ENCODE results near the gene UTRN. TPM values are rescaled to one million over a fixed set of nuclear protein-coding genes. Genes with fewer than 3 reads are reported as not detected.

UTRN gene
- total RNA-seq, 4 donors from 2014 or later = 383 to 473 (median 415) TPM

GRCh38 chr6:144294016-144294415 lies 8.9 kb downstream of the UTRN start:
- Histone ChIP-seq H3K27ac (no peak overlapping the region), H3K27me3 (no peaks in the 10 kb centered on the region), H3K4me3 (replicated peaks in 1 of 3) (no peak overlapping the region), H3K4me1 (peaks cover 35 to 36% of the 10 kb centered on the region in 2 donors), H3K36me3 (no peaks in the 10 kb centered on the region), H3K9me3 (no peaks in the 10 kb centered on the region)
- no peak for TF ChIP-seq CTCF (IDR thresholded peaks at IDR 0.05)
- TF ChIP-seq POLR2A (IDR thresholded peaks at IDR 0.05) = no peak
- intact Hi-C loops (cut with DNase I) = no loop called here
- no peak for DNase-seq

DNA sequence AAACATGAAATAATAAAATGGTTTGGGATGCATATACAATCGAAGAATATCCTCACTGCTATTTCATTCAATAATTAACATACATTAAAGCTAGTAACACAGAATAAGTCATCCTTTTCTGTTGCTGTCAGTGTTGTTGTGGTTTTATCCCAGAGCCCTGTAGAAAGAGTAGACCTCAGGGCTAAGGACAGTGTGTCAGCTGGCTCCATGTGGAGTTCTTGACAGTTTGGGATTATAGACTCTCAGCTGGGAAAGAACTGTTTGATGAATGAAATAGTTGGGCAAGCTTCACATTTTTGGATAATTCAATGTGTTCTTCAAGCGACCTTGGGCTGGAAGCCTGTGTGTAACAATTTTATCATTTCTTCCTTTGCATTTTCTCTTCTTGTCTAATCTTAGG lies 10.1 kb downstream of the UTRN start:
- Histone ChIP-seq H3K9me3 (no peaks in the 10 kb centered on the region), H3K4me3 (replicated peaks in 1 of 3) (no peak overlapping the region), H3K27ac (peak overlapping the region in 2 of 3 donors; percentile 77 to 87), H3K36me3 (no peaks in the 10 kb centered on the region), H3K4me1 (peaks cover 35 to 36% of the 10 kb centered on the region in 2 donors), H3K27me3 (no peaks in the 10 kb centered on the region)
- 93 to 98% methylated on average over 2 of the region's 2 CpGs for WGBS, 2 donors
- TF ChIP-seq CTCF (IDR thresholded peaks at IDR 0.05) (no peak), POLR2A (IDR thresholded peaks at IDR 0.05) (no peak)
- no peak for DNase-seq
- intact Hi-C loops (cut with DNase I) = no loop called here

DNA sequence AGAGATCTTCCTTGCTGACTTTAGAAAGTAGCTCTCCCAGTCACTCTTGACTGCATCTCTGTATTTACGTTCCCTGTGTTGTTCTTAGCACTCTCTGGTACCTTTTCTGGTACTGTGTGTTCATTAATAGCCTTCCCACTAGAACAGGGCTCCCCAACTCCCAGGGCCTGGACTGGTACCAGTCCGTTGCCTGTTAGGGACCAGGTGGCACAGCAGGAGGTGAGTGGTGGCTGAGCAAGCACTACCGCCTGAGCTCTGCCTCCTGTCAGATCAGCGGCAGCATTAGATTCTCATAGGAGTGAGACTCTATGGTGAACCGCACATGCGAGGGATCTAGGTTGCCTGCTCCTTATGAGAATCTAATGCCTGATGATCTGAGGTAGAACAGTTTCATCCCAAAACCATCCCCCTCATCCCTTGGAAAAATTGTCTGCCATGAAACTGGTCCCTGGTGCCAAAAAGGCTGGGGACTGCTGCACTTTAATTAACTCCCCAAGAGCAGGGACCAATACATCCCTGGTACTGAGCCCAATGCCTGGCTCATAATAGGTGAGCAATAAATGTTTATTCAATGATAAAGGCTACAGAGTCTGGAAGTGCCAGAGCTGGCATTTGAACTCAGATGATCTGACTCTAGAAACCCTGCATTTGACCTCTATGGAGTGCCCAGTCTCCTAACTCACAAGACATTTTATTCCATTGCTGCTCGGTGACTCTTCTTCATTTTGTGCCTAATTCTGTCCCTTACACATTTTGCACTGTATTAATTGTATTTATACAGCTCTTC lies 11.0 kb downstream of the UTRN start:
- peak overlapping the region; percentile 74 to 87 (median 77) for H3K27ac ChIP-seq
- DNase-seq = no peak
- intact Hi-C loops (cut with DNase I) = no loop called here
- H3K36me3 ChIP-seq = no peaks in the 10 kb centered on the region
- no peaks in the 10 kb centered on the region for H3K27me3 ChIP-seq
- peaks cover 35% of the 10 kb centered on the region in 2 donors for H3K4me1 ChIP-seq
- TF ChIP-seq POLR2A (IDR thresholded peaks at IDR 0.05) = no peak
- no peak for TF ChIP-seq CTCF (IDR thresholded peaks at IDR 0.05)
- H3K9me3 ChIP-seq = no peaks in the 10 kb centered on the region
- 92 to 93% methylated on average over 5 to 7 of the region's 7 CpGs for WGBS, 2 donors
- no peak overlapping the region for H3K4me3 ChIP-seq (replicated peaks in 1 of 3)

GRCh38 chr6:144296973-144297372 lies 11.8 kb downstream of the UTRN start:
- TF ChIP-seq CTCF (IDR thresholded peaks at IDR 0.05) = no peak
- no peak for TF ChIP-seq POLR2A (IDR thresholded peaks at IDR 0.05)
- WGBS, 2 donors = 14 to 17% methylated on average over 2 of the region's 2 CpGs
- Histone ChIP-seq H3K4me1 (peaks cover 32 to 35% of the 10 kb centered on the region in 2 donors), H3K27ac (peak overlapping the region; percentile 74 to 87 (median 77)), H3K36me3 (no peaks in the 10 kb centered on the region), H3K4me3 (replicated peaks in 1 of 3) (no peak overlapping the region), H3K27me3 (no peaks in the 10 kb centered on the region), H3K9me3 (no peaks in the 10 kb centered on the region)
- intact Hi-C loops (cut with DNase I) = no loop called here
- DNase-seq = peak; percentile 91 to 93

GRCh38 chr6:144297511-144298100 lies 12.5 kb downstream of the UTRN start:
- intact Hi-C loops (cut with DNase I) = no loop called here
- no peaks in the 10 kb centered on the region for H3K27me3 ChIP-seq
- H3K4me1 ChIP-seq = peaks cover 35% of the 10 kb centered on the region in 2 donors
- H3K36me3 ChIP-seq = no peaks in the 10 kb centered on the region
- H3K27ac ChIP-seq = peak overlapping the region; percentile 74 to 87 (median 77)
- WGBS, 2 donors = 45 to 61% methylated on average over 3 of the region's 3 CpGs
- no peak overlapping the region for H3K4me3 ChIP-seq (replicated peaks in 1 of 3)
- TF ChIP-seq POLR2A (IDR thresholded peaks at IDR 0.05) (no peak), CTCF (IDR thresholded peaks at IDR 0.05) (no peak)
- no peaks in the 10 kb centered on the region for H3K9me3 ChIP-seq
- no peak for DNase-seq

All from thyroid gland (tissue), 4 donors.